ENCODE data around the gene SH2D6.

SH2D6 gene

GRCh38 chr2:85398426-85399182 lies 19.9 kb upstream of the SH2D6 start:
- no peaks in the 10 kb centered on the region for H3K9me2 ChIP-seq (replicated peaks; ENCODE audit: insufficient read depth, low read length)
- no peaks in the 10 kb centered on the region for H3K27me3 ChIP-seq (replicated peaks; ENCODE audit: insufficient read depth, low read length)
- TF ChIP-seq CTCF (IDR thresholded peaks at IDR 0.05; ENCODE audit: low read length) (no peak), EZH2 (optimal IDR thresholded peaks at IDR 0.05; ENCODE audit: low read depth, low read length) (no peak), EZH2phosphoT487 (IDR thresholded peaks at IDR 0.05; ENCODE audit: low read length) (no peak)
- H3F3A ChIP-seq (ENCODE audit: insufficient read depth, low read length): peaks cover 13% of the 10 kb centered on the region; the same call in 1 of the 2 replicates
- no peak overlapping the region for H3K4me2 ChIP-seq (ENCODE audit: low read depth, low read length)
- no peak for DNase-seq
- H3K4me3 ChIP-seq (ENCODE audit: low read length): no peak overlapping the region
- H3K9ac ChIP-seq (ENCODE audit: low read length): no peak overlapping the region
- H3K4me1 ChIP-seq (ENCODE audit: low read length): peaks cover 16% of the 10 kb centered on the region
- H3K27ac ChIP-seq (ENCODE audit: low read length): no peak overlapping the region
- H4K20me1 ChIP-seq (ENCODE audit: insufficient read depth, low read length): no peaks in the 10 kb centered on the region
- H2AFZ ChIP-seq (ENCODE audit: low read length): no peak overlapping the region
- H3K36me3 ChIP-seq (replicated peaks; ENCODE audit: insufficient read depth, low read length): no peaks in the 10 kb centered on the region
- H3K79me2 ChIP-seq (ENCODE audit: low read length): no peaks in the 10 kb centered on the region
- H3K9me3 ChIP-seq (replicated peaks; ENCODE audit: insufficient read depth, low read length): no peaks in the 10 kb centered on the region

- DNase-seq: no peak
- Histone ChIP-seq H3K27ac (ENCODE audit: low read length) (no peak overlapping the region), H3K9me2 (replicated peaks; ENCODE audit: insufficient read depth, low read length) (no peaks in the 10 kb centered on the region), H3F3A (ENCODE audit: insufficient read depth, low read length) (peaks cover 13% of the 10 kb centered on the region; the same call in 1 of the 2 replicates), H4K20me1 (ENCODE audit: insufficient read depth, low read length) (no peaks in the 10 kb centered on the region), H3K9me3 (replicated peaks; ENCODE audit: insufficient read depth, low read length) (no peaks in the 10 kb centered on the region), H3K9ac (ENCODE audit: low read length) (no peak overlapping the region), H3K4me3 (ENCODE audit: low read length) (no peak overlapping the region), H3K4me1 (ENCODE audit: low read length) (peaks cover 16% of the 10 kb centered on the region), H3K36me3 (replicated peaks; ENCODE audit: insufficient read depth, low read length) (no peaks in the 10 kb centered on the region), H3K79me2 (ENCODE audit: low read length) (no peaks in the 10 kb centered on the region), H2AFZ (ENCODE audit: low read length) (no peak overlapping the region), H3K27me3 (replicated peaks; ENCODE audit: insufficient read depth, low read length) (no peaks in the 10 kb centered on the region), H3K4me2 (ENCODE audit: low read depth, low read length) (no peak overlapping the region)
- no peak for TF ChIP-seq CTCF (IDR thresholded peaks at IDR 0.05; ENCODE audit: low read length)
- TF ChIP-seq EZH2 (optimal IDR thresholded peaks at IDR 0.05; ENCODE audit: low read depth, low read length): no peak
Measured at GRCh38 chr2:85399183-85399455, 19.4 kb upstream of the SH2D6 start.

- H3K4me1 ChIP-seq (ENCODE audit: low read length): peaks cover 16% of the 10 kb centered on the region
- DNase-seq: no peak
- H2AFZ ChIP-seq (ENCODE audit: low read length): no peak overlapping the region
- no peaks in the 10 kb centered on the region for H3K9me2 ChIP-seq (replicated peaks; ENCODE audit: insufficient read depth, low read length)
- no peaks in the 10 kb centered on the region for H4K20me1 ChIP-seq (ENCODE audit: insufficient read depth, low read length)
- no peak overlapping the region for H3K4me3 ChIP-seq (ENCODE audit: low read length)
- H3K9ac ChIP-seq (ENCODE audit: low read length): no peak overlapping the region
- H3K36me3 ChIP-seq (replicated peaks; ENCODE audit: insufficient read depth, low read length): no peaks in the 10 kb centered on the region
- H3K9me3 ChIP-seq (replicated peaks; ENCODE audit: insufficient read depth, low read length): no peaks in the 10 kb centered on the region
- H3K79me2 ChIP-seq (ENCODE audit: low read length): no peaks in the 10 kb centered on the region
- no peaks in the 10 kb centered on the region for H3K27me3 ChIP-seq (replicated peaks; ENCODE audit: insufficient read depth, low read length)
- TF ChIP-seq EZH2 (optimal IDR thresholded peaks at IDR 0.05; ENCODE audit: low read depth, low read length) (no peak), EZH2phosphoT487 (IDR thresholded peaks at IDR 0.05; ENCODE audit: low read length) (no peak), CTCF (IDR thresholded peaks at IDR 0.05; ENCODE audit: low read length) (no peak)
- no peak overlapping the region for H3K27ac ChIP-seq (ENCODE audit: low read length)
- peaks cover 13% of the 10 kb centered on the region; the same call in 1 of the 2 replicates for H3F3A ChIP-seq (ENCODE audit: insufficient read depth, low read length)
- H3K4me2 ChIP-seq (ENCODE audit: low read depth, low read length): no peak overlapping the region
Measured at GRCh38 chr2:85400023-85400422, 18.5 kb upstream of the SH2D6 start.

Measured in MM.1S (cell line).